Rectal smooth muscle tissue (tissue), 1 donor: ENCODE measurements around the gene ELF2.
A peak's percentile ranks its signal among the peaks of the same experiment; 100 is the strongest.
"Not testable (repeated sequence)": the region's sequence is repeated elsewhere in the genome, so short reads cannot be mapped to it uniquely, and the experiment has no call there.

Source experiments
- H3K27ac ChIP-seq: one replicate; pipeline ENCODE4 v1.7.0; 2013; ENCODE audit warnings: low read depth, low read length, inconsistent platforms
- H3K27me3 ChIP-seq: one replicate; pipeline ENCODE4 v1.7.0; 2013; ENCODE audit warnings: low read length; ENCODE audit not compliant: control insufficient read depth, insufficient read depth
- H3K36me3 ChIP-seq: one replicate; pipeline ENCODE4 v1.7.0; 2013; ENCODE audit warnings: low read length; ENCODE audit not compliant: control insufficient read depth, insufficient read depth
- H3K4me1 ChIP-seq: one replicate; pipeline ENCODE4 v1.7.0; 2013; ENCODE audit warnings: low read length; ENCODE audit not compliant: control insufficient read depth, insufficient read depth
- H3K4me3 ChIP-seq: one replicate; pipeline ENCODE4 v1.7.0; 2013; ENCODE audit warnings: low read length
- H3K9ac ChIP-seq: one replicate; pipeline ENCODE4 v1.7.0; 2013; ENCODE audit warnings: low read length

The ELF2 gene

GRCh38 chr4:139042981-139043460, 134.0 kb downstream of the ELF2 start:
- no peaks in the 10 kb centered on the region for H3K27me3 ChIP-seq
- H3K27ac ChIP-seq = peak overlapping the region; percentile 69
- peaks cover 4% of the 10 kb centered on the region for H3K4me1 ChIP-seq
- peaks cover 4% of the 10 kb centered on the region for H3K36me3 ChIP-seq
- peak overlapping the region; percentile 44 for H3K4me3 ChIP-seq
- H3K9ac ChIP-seq = no peak overlapping the region

- H3K4me1 ChIP-seq = peaks cover 4% of the 10 kb centered on the region
- H3K27ac ChIP-seq = no peak overlapping the region
- no peak overlapping the region for H3K4me3 ChIP-seq
- H3K36me3 ChIP-seq = peaks cover 4% of the 10 kb centered on the region
- no peak overlapping the region for H3K9ac ChIP-seq
- H3K27me3 ChIP-seq = no peaks in the 10 kb centered on the region
These were observed 138.1 kb downstream of the ELF2 start for GRCh38 chr4:139038874-139039443.

- H3K4me3 ChIP-seq = no peak overlapping the region
- no peaks in the 10 kb centered on the region for H3K36me3 ChIP-seq
- no peaks in the 10 kb centered on the region for H3K4me1 ChIP-seq
- no peak overlapping the region for H3K9ac ChIP-seq
- H3K27ac ChIP-seq = no peak overlapping the region
- H3K27me3 ChIP-seq = no peaks in the 10 kb centered on the region
These were observed 140.1 kb downstream of the ELF2 start for GRCh38 chr4:139036885-139037284.

- Histone ChIP-seq H3K4me3 (no peak overlapping the region), H3K9ac (no peak overlapping the region), H3K4me1 (no peaks in the 10 kb centered on the region), H3K36me3 (no peaks in the 10 kb centered on the region), H3K27me3 (no peaks in the 10 kb centered on the region), H3K27ac (no peak overlapping the region)
These were observed 141.4 kb downstream of the ELF2 start for GRCh38 chr4:139035650-139036049.

- Histone ChIP-seq H3K4me3 (no peak overlapping the region), H3K9ac (peak overlapping the region; percentile 49), H3K27me3 (no peaks in the 10 kb centered on the region), H3K4me1 (no peaks in the 10 kb centered on the region), H3K27ac (no peak overlapping the region), H3K36me3 (no peaks in the 10 kb centered on the region)
These were observed 146.3 kb downstream of the ELF2 start for GRCh38 chr4:139030614-139031235.

GRCh38 chr4:139029866-139030363, 147.1 kb downstream of the ELF2 start:
- H3K27ac ChIP-seq, H3K9ac ChIP-seq, H3K4me1 ChIP-seq, H3K27me3 ChIP-seq, H3K36me3 ChIP-seq, H3K4me3 ChIP-seq: not testable (repeated sequence)

GRCh38 chr4:139028191-139028661, 148.8 kb downstream of the ELF2 start:
- Histone ChIP-seq H3K27ac (no peak overlapping the region), H3K4me3 (no peak overlapping the region), H3K4me1 (no peaks in the 10 kb centered on the region), H3K36me3 (no peaks in the 10 kb centered on the region), H3K9ac (no peak overlapping the region), H3K27me3 (no peaks in the 10 kb centered on the region)

- H3K27ac ChIP-seq = no peak overlapping the region
- no peaks in the 10 kb centered on the region for H3K27me3 ChIP-seq
- no peak overlapping the region for H3K4me3 ChIP-seq
- H3K9ac ChIP-seq = no peak overlapping the region
- no peaks in the 10 kb centered on the region for H3K36me3 ChIP-seq
- no peaks in the 10 kb centered on the region for H3K4me1 ChIP-seq
These were observed 149.2 kb downstream of the ELF2 start for GRCh38 chr4:139027776-139028175.

- Histone ChIP-seq H3K36me3 (no peaks in the 10 kb centered on the region), H3K27ac (no peak overlapping the region), H3K4me3 (no peak overlapping the region), H3K4me1 (no peaks in the 10 kb centered on the region), H3K9ac (no peak overlapping the region), H3K27me3 (no peaks in the 10 kb centered on the region)
These were observed 151.2 kb downstream of the ELF2 start for GRCh38 chr4:139025841-139026240.

GRCh38 chr4:139024686-139025085, 152.3 kb downstream of the ELF2 start:
- Histone ChIP-seq H3K27ac (no peak overlapping the region), H3K36me3 (no peaks in the 10 kb centered on the region), H3K4me1 (no peaks in the 10 kb centered on the region), H3K9ac (no peak overlapping the region), H3K27me3 (no peaks in the 10 kb centered on the region), H3K4me3 (no peak overlapping the region)

- no peak overlapping the region for H3K27ac ChIP-seq
These were observed 154.2 kb downstream of the ELF2 start for GRCh38 chr4:139022835-139023234.

GRCh38 chr4:139021071-139021470, 155.9 kb downstream of the ELF2 start:
- H3K27me3 ChIP-seq, H3K4me3 ChIP-seq, H3K27ac ChIP-seq, H3K36me3 ChIP-seq, H3K9ac ChIP-seq, H3K4me1 ChIP-seq: not testable (repeated sequence)

More at GRCh38 chr4:139022835-139023234, 154.2 kb downstream of the ELF2 start:
- Histone ChIP-seq H3K27me3 (no peaks in the 10 kb centered on the region), H3K4me3 (no peak overlapping the region), H3K9ac (no peak overlapping the region), H3K4me1 (no peaks in the 10 kb centered on the region), H3K36me3 (no peaks in the 10 kb centered on the region)

GRCh38 chr4:139020384-139020783, 156.6 kb downstream of the ELF2 start:
- Histone ChIP-seq H3K27ac (no peak overlapping the region), H3K4me1 (no peaks in the 10 kb centered on the region), H3K9ac (no peak overlapping the region)

More at GRCh38 chr4:139020384-139020783, 156.6 kb downstream of the ELF2 start:
- H3K27me3 ChIP-seq = no peaks in the 10 kb centered on the region
- no peak overlapping the region for H3K4me3 ChIP-seq
- no peaks in the 10 kb centered on the region for H3K36me3 ChIP-seq
